K562 (cell line): ENCODE data around the gene ZBTB20. TPM values are rescaled to one million over a fixed set of nuclear protein-coding genes. Genes with fewer than 3 reads are reported as not detected.

Experiments used
- ATAC-seq: fragments of 200-7000 bp; cut with Tn5 transposase; 3 replicates; pipeline ENCODE4 v1.9.1; 2020; ENCODE audit warnings: moderate library complexity
- BruUV-seq: library from RNA; stranded (reverse); fragments of 400-500 nt; replicated peaks from 2 replicates; lab custom pipeline; 2021; lab: Mats Ljungman, UMichigan
- CTCF ChIA-PET: fragments of 300-600 bp; formaldehyde crosslinking; extraction: SDS; loops from one replicate; lab custom pipeline; 2021; ENCODE audit warnings: low intra/inter-chr PET ratio; lab: Yijun Ruan, JAX
- POLR2A ChIA-PET: fragments of 300-600, 350-650 bp; sonication (Branson Sonifier 250); formaldehyde crosslinking; extraction: SDS; loops from one replicate; lab custom pipeline; 2021; ENCODE audit warnings: antibody characterized with exemption, inconsistent platforms; lab: Yijun Ruan, JAX
- DNase-seq, 4 experiments: peaks; one replicate each; pipeline versions ENCODE4 v3.0.0 to v3.0.0-alpha.2; 2011 to 2018; ENCODE audit warnings: low spot score in 3 of 4, mixed read lengths in 3 of 4; ENCODE audit errors: extremely low read depth in 1 of 4
- FAIRE-seq: peaks from 2 replicates; lab custom pipeline; 2011; peaks lifted over from hg19 to GRCh38; lab: Jason Lieb, UNC
- H2AFZ ChIP-seq: 2 replicates; pipeline ENCODE4 v1.6.0; 2011; ENCODE audit warnings: low read depth, low read length, control low read depth, inconsistent platforms
- H3K27ac ChIP-seq: fragments of 200-600 bp; 3 replicates; pipeline ENCODE4 v1.8.0; 2011; ENCODE audit warnings: low read depth, mild to moderate bottlenecking, control low read depth, inconsistent platforms, low read length, moderate library complexity, mixed read lengths; ENCODE audit errors: extremely low read depth
- H3K27me3 ChIP-seq, 2 experiments: fragments of 300-600 bp in 1 of 2; 2 replicates in 1 of 2; 3 replicates in 1 of 2; pipeline versions ENCODE4 v1.6.0 to v1.8.0; 2011; ENCODE audit warnings: inconsistent platforms in 2 of 2, low read length in 2 of 2, mild to moderate bottlenecking in 1 of 2, mixed read lengths in 1 of 2, moderate library complexity in 1 of 2; ENCODE audit not compliant: control insufficient read depth in 2 of 2, insufficient read depth in 2 of 2
- H3K36me3 ChIP-seq: fragments of 300-600 bp; 3 replicates; pipeline ENCODE4 v1.8.0; 2011; ENCODE audit warnings: mild to moderate bottlenecking, low read length, inconsistent platforms; ENCODE audit not compliant: control insufficient read depth, insufficient read depth
- H3K4me1 ChIP-seq, 2 experiments: fragments of 200-600 bp in 1 of 2; replicated peaks in 1 of 2; 2 replicates in 1 of 2; 3 replicates in 1 of 2; pipeline versions ENCODE4 v1.5.1 to v1.8.0; 2011; ENCODE audit warnings: inconsistent platforms in 2 of 2, low read length in 2 of 2, mild to moderate bottlenecking in 1 of 2, mixed read lengths in 1 of 2, moderate library complexity in 1 of 2; ENCODE audit not compliant: control insufficient read depth in 2 of 2, insufficient read depth in 2 of 2
- H3K4me2 ChIP-seq: 2 replicates; pipeline ENCODE4 v1.6.1; 2011; ENCODE audit warnings: low read length, control low read depth, inconsistent platforms, mixed read lengths; ENCODE audit not compliant: insufficient read depth
- H3K4me3 ChIP-seq: fragments of 200-600 bp; sonication (generic), shearing (Covaris generic); 2 replicates; pipeline ENCODE4 v1.5.1; 2016; ENCODE audit warnings: control low read depth, inconsistent platforms
- H3K79me2 ChIP-seq: fragments of 200-600 bp; 3 replicates; pipeline ENCODE4 v1.8.0; 2011; ENCODE audit warnings: low read length, inconsistent platforms; ENCODE audit not compliant: control insufficient read depth, insufficient read depth
- H3K9ac ChIP-seq, 2 experiments: 2 replicates each; pipeline versions ENCODE4 v1.6.0 to v1.6.1; 2011; ENCODE audit warnings: low read depth in 2 of 2, low read length in 2 of 2, control low read depth in 1 of 2, inconsistent platforms in 1 of 2, mild to moderate bottlenecking in 1 of 2, mixed read lengths in 1 of 2; ENCODE audit not compliant: insufficient read depth in 1 of 2
- H3K9me1 ChIP-seq: one replicate; pipeline ENCODE4 v1.6.0; 2011; ENCODE audit warnings: inconsistent platforms, mild to moderate bottlenecking, low read length, moderate library complexity; ENCODE audit not compliant: control insufficient read depth, insufficient read depth
- H3K9me3 ChIP-seq: replicated peaks from 2 replicates; pipeline ENCODE4 v1.5.1; 2011; ENCODE audit warnings: low read depth, low read length, inconsistent platforms; ENCODE audit not compliant: control insufficient read depth, insufficient read depth
- H4K20me1 ChIP-seq: replicated peaks from 2 replicates; pipeline ENCODE4 v1.6.1; 2011; ENCODE audit warnings: low read length, inconsistent platforms, mixed read lengths; ENCODE audit not compliant: control insufficient read depth, insufficient read depth
- L3MBTL2 ChIP-seq: fragments of 450-650 bp; IDR thresholded peaks from 2 replicates; pipeline ENCODE4 v1.6.1; 2016; ENCODE audit warnings: mild to moderate bottlenecking, moderate library complexity
- OTX1 ChIP-seq: fragments of 450-650 bp; formaldehyde crosslinking; IDR thresholded peaks from 2 replicates; pipeline ENCODE4 v1.4.0; 2022; ENCODE audit warnings: mild to moderate bottlenecking
- SMAD2 ChIP-seq: fragments of 150-350 bp; IDR thresholded peaks from 2 replicates; pipeline ENCODE4 v1.6.1; 2014; ENCODE audit warnings: low read depth, mild to moderate bottlenecking, low read length
- SRSF9 ChIP-seq: fragments of 200-400 bp; formaldehyde crosslinking; IDR thresholded peaks from 2 replicates; pipeline ENCODE4 v1.6.1; 2017; ENCODE audit warnings: low read depth, low read length, borderline replicate concordance
- TAL1 ChIP-seq: fragments of 450-650 bp; IDR thresholded peaks from 2 replicates; pipeline ENCODE4 v1.6.1; 2016; ENCODE audit warnings: mild to moderate bottlenecking
- WGBS: fragments of 100-300 bp; shearing (Covaris generic); methylation state at CpG from one replicate; pipeline ENCODE4 v1.1.6; 2016; ENCODE audit warnings: low coverage, mixed read lengths; ENCODE audit not compliant: insufficient coverage; ENCODE audit errors: missing lambda C conversion rate; 5-methylcytosine and 5-hydroxymethylcytosine counted together
- in situ Hi-C: fragments of 300-500 bp; cut with MboI; formaldehyde crosslinking; loops from 4 replicates; pipeline ENCODE4 v1.15.0; 2018; ENCODE audit warnings: inconsistent platforms, mixed read lengths
- intact Hi-C: fragments of 100-400 bp; cut with micrococcal nuclease; formaldehyde crosslinking; loops from 2 replicates; pipeline ENCODE4 v1.14.2; 2022
- polyA plus RNA-seq, 8 experiments: library from polyadenylated mRNA; depleted of rRNA in 4 of 8; stranded (reverse) in 5 of 8; unstranded in 3 of 8; fragments of >200 nt; fragmentation: Nextera tagmentation in 2 of 8; fragmentation: Illumina TruSeq in 1 of 8; extraction: Ambion mirVana in 2 of 8; extraction: Trizol in 1 of 8; gene quantifications; 2 replicates each; pipeline versions ENCODE4 v1.2.1 to v1.2.3, GENCODE V29; 2011 to 2014; ENCODE audit warnings: inconsistent platforms in 1 of 8, missing spikeins in 1 of 8
- total RNA-seq, 7 experiments: library from RNA; depleted of rRNA in 6 of 7; stranded (reverse); fragments of >200 nt in 6 of 7; fragmentation: Illumina TruSeq in 2 of 7; extraction: Trizol in 2 of 7; gene quantifications; 2 replicates each; pipeline versions ENCODE4 v1.2.1 to v1.2.3, GENCODE V29; 2011 to 2021; ENCODE audit warnings: low replicate concordance in 1 of 7
- TF ChIP-seq, protein P1 (sequence below), 3 experiments: IDR thresholded peaks in 2 of 3; conservative IDR thresholded peaks in 1 of 3; 2 replicates each; pipeline ENCODE4 v1.5.1; 2011 to 2012; ENCODE audit warnings: low read length in 3 of 3, mild to moderate bottlenecking in 3 of 3, control low read depth in 2 of 3, improper control_type of control experiment in 1 of 3, inconsistent platforms in 1 of 3, low read depth in 1 of 3, mixed read lengths in 1 of 3, moderate library complexity in 1 of 3; ENCODE audit not compliant: insufficient read depth in 2 of 3
- TF ChIP-seq, protein P2 (sequence below): sonication (generic); formaldehyde crosslinking; IDR thresholded peaks from 2 replicates; pipeline ENCODE4 v1.8.0; 2022; ENCODE audit warnings: mild to moderate bottlenecking, low read depth, missing genetic modification reagents

Gene ZBTB20
- total and polyA plus RNA-seq, 9 of the 15 experiments (the other 6 are each of a cell fraction or from before 2014, with no cell fraction given): 0.17 to 1.7 (median 0.45) TPM

DNA sequence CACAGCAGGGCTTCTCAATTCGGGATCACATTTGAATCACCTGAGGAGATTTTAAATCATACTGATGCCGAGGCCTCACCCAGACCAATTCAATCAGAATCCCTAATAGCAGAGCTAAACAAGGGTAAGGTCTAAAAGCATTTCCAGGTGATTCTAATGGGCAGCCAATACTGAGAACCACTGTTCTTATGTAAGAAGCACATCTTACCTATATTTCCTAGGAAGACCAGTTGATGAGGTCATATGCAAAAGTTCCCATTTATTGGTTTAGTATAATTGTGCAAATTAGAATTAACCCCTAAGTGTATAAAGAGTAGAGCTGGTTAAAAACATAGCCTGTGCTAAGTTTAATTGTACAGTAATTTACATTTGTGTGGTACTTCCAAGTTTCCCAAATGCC, 851.1 kb downstream of the ZBTB20 start:
- no peak for ATAC-seq
- intact Hi-C loops (loop anchor here (5.0 kb wide), 1 partner anchor 144 kb away; no protein-coding TSS in a partner anchor), in situ Hi-C loops (no loop called here)
- Histone ChIP-seq H3K27ac (no peak overlapping the region), H3K9me3 (no peaks in the 10 kb centered on the region), H3K9ac (no peak overlapping the region), H3K27me3 (no peaks in the 10 kb centered on the region), H3K36me3 (no peaks in the 10 kb centered on the region), H4K20me1 (no peaks in the 10 kb centered on the region), H3K4me1 (peaks cover 0 to 7% of the 10 kb centered on the region in 2 experiments; a peak in 2 of 5 replicates), H2AFZ (no peak overlapping the region), H3K79me2 (no peaks in the 10 kb centered on the region), H3K4me3 (no peak overlapping the region), H3K4me2 (no peak overlapping the region), H3K9me1 (no peaks in the 10 kb centered on the region)
- ChIA-PET CTCF (interaction anchor here (0.6 kb wide), 1 partner anchor 13 kb away, joined by 3 read pairs; no protein-coding TSS in a partner anchor), POLR2A (no interaction called here)
- 0% methylated on average over 2 of the region's 2 CpGs for WGBS
- no TSS peak for BruUV-seq
- no peak for FAIRE-seq
- no peak for DNase-seq
- no peak for TF ChIP-seq OTX1 (CRISPR knock-in tag)
- TF ChIP-seq TAL1: no peak
- TF ChIP-seq, protein P1, sequence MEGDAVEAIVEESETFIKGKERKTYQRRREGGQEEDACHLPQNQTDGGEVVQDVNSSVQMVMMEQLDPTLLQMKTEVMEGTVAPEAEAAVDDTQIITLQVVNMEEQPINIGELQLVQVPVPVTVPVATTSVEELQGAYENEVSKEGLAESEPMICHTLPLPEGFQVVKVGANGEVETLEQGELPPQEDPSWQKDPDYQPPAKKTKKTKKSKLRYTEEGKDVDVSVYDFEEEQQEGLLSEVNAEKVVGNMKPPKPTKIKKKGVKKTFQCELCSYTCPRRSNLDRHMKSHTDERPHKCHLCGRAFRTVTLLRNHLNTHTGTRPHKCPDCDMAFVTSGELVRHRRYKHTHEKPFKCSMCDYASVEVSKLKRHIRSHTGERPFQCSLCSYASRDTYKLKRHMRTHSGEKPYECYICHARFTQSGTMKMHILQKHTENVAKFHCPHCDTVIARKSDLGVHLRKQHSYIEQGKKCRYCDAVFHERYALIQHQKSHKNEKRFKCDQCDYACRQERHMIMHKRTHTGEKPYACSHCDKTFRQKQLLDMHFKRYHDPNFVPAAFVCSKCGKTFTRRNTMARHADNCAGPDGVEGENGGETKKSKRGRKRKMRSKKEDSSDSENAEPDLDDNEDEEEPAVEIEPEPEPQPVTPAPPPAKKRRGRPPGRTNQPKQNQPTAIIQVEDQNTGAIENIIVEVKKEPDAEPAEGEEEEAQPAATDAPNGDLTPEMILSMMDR (IDR thresholded peaks at IDR 0.05 in 2 of 3, conservative IDR thresholded peaks at IDR 0.05 in 1 of 3; ENCODE audit: insufficient read depth in 2 of 3, low read depth in 1 of 3, low read length in 3 of 3): no peak
- no peak for TF ChIP-seq SMAD2
- TF ChIP-seq, protein P2, sequence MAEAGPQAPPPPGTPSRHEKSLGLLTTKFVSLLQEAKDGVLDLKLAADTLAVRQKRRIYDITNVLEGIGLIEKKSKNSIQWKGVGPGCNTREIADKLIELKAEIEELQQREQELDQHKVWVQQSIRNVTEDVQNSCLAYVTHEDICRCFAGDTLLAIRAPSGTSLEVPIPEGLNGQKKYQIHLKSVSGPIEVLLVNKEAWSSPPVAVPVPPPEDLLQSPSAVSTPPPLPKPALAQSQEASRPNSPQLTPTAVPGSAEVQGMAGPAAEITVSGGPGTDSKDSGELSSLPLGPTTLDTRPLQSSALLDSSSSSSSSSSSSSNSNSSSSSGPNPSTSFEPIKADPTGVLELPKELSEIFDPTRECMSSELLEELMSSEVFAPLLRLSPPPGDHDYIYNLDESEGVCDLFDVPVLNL (CRISPR knock-in tag): no peak
- no peak for TF ChIP-seq L3MBTL2
- no peak for TF ChIP-seq SRSF9
